IPS-NIHi7 (cell line): ENCODE data around the gene STBD1.
"Not testable (repeated sequence)": the region's sequence is repeated elsewhere in the genome, so short reads cannot be mapped to it uniquely, and the experiment has no call there.

Experiments
- DNase-seq: peaks from one replicate; pipeline ENCODE4 v3.0.0; 2012; ENCODE audit warnings: mixed read lengths; ENCODE audit errors: extremely low spot score

The STBD1 gene

DNA sequence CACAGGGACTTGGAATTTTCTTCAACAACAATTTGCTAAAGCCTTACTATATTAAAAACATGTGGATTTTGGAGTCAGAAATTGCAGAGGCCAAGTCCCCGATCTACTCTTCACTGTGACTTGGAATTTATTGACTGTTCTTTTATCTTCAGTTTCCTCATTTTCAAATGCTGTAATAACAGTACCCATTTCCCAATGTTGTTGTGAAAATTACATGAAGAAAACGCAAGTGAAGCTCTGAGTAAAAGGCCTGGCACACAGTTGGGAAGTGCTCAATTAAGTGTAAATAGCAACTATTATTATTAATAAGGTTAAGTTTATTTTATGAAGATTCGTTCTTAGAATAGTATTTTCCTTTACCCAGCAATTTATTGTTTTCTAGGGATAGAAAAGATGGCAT lies 15.7 kb downstream of the STBD1 start:
- no peak for DNase-seq

DNA sequence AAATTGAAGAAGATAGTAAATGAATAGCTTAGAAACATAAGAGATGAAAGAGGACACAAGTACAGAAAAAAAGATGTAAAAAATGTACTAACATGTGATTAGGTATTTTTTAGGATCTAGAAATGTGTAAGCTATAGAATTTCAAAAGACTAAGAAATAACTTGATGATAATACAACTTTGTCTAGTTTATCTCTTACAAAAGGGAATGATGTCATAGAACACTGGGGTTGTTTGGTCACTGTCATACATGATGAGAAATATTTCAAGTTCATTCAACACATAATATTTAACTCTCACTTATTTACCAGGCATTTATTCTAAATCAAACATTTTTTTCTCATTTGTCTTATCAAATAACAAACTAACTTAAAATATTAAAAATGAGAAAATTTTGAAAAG lies 18.5 kb downstream of the STBD1 start:
- DNase-seq = no peak

DNA sequence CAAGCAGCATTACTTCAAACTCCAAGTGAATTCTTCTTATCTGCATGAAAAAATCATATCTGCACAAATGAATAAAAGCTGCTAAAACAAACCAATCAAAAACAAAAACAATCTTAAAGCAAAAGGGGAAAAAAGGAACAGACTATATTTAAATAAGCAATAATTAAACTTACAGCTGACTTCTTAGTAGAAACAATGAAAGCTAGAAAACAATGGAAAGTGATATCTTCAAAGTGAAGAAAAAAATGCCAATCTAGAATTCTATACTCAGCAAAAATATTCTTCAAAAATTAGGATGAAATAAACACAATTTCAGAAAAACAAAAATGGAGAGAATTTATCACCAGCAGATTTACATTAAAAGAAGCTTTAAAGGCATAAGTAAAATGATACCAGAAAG lies 20.0 kb downstream of the STBD1 start:
- DNase-seq = no peak

DNA sequence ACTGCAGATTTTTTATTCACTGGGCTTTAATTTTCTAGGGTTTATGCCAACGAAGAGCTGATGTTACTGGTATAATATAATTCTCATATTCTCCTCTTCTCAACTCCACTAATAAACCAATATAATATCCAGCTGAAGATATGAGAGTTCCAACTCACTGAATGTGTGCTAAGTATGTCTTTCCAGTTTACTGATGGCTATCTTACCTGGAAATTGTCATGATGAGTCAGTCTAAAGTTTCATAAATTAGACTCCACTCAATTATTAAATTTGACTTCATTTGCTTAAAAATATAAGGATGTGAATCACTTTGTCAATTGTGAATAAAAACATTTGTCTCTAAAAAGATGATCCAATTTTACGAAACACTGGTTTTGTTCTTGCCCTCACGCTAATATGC lies 28.4 kb downstream of the STBD1 start:
- no peak for DNase-seq

DNA sequence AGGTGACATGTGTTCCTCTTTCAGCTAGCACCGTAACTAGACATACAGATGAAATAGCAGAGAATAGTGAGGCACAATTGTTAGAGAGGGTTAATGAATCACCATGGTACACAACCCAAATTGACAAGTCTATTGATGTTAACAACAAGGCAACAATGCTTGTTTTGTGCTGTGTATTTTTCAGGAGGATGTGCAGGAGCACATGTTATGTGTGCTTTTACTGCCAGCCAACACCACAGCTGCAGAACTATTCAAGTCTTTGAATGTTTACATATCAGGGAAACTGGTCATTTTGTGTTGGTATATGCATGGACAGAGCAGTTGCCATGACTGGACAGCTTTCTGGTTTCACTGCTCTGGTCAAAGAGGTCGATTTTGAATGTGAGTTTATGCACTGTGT lies 32.8 kb downstream of the STBD1 start:
- DNase-seq = no peak

DNA sequence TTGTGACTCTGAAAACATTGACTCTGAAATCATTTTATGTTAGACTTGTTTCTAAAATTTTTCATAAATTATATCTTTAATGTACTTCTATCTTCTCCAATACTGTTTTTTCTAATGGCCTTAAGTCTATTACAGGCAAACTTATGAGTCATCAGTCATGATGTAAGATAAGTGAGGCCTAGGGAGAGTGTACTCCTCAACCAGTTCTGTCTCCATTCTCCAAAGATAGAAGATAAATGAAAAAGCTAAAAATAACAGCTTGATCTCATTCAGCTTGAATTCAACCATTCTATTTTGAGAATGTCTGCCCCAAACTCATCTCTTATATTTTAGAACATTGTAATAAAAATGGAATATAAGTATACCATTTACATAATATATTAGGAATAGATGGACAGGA lies 34.5 kb downstream of the STBD1 start:
- no peak for DNase-seq

DNA sequence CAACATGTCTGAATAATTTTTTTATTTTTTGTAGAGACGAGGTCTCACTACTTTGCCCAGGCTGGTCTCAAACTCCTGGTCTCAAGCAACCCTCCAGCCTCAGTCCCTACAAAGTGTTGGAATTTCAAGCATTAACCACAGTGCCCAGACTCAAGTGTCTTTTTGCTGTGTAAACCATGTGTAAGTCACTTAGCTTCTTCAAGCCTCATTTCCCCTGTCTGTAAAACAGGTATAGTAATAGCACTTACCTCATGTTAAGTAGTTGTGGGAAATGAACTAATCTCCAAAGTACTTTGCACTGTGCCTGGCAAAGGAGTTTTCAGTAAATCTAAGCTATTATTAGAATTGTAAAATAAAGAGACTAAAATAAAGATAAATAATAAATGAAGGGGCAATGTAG lies 35.7 kb downstream of the STBD1 start:
- no peak for DNase-seq

DNA sequence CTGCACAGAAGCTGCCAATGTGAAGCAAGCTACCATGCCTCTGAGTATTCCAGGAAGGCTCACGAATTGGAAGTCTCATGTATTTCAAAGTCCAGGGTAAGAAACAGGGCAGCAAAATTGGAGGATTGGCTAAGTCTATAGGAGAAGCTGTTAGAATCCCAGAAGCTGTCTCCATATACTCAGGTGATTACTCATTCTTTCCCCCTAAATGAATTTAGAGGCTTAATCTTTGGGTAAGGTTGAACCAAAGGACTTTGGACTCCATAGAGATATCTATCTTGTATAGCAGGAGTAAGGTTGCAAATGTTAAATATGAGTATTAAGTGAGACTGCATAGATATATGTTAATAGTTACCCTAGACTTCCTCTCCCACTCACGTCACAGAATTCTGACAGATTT lies 36.3 kb downstream of the STBD1 start:
- no peak for DNase-seq

DNA sequence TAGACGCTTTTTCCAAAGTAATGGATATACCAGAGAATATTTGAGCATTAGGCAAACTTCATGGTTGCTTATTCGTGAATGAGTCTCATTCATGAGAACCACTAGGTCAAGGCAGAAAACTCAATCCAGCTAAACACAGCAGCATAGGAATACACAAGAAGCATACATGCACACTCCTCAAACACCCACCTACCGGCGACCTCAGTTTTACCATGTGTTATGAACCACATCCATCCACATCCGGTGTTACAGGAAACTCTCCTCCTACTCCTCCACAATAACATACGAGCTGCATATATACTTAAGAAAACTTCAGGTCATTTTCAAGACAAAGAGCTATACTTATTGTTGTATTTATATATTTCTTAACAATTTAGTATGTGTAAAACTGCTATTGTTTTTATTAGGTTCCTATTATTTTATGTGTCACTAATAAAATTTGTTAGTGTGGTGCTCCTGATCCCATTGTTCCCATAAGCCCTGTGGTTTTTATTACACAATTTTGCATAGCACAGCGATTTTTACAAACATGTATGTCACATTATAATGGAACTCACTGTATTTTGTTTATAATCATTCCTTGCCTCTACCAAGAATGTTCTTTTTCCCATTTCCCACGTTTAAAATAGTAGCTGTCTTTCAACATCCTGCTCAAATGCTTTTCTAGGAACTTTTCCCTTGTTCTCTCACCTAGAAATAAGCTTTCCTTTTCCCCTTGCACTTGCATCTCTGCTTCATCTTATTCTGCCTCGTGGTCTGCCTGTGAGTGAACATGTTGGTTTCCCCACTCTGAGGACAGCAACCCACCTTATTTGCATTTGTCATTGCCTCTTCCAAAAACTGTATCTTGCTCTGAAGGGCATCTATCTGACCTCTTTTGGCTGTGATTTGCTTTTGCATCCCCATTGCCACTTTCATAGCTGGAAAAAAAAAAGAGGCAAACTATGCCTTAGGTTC lies 48.3 kb downstream of the STBD1 start:
- DNase-seq = no peak

DNA sequence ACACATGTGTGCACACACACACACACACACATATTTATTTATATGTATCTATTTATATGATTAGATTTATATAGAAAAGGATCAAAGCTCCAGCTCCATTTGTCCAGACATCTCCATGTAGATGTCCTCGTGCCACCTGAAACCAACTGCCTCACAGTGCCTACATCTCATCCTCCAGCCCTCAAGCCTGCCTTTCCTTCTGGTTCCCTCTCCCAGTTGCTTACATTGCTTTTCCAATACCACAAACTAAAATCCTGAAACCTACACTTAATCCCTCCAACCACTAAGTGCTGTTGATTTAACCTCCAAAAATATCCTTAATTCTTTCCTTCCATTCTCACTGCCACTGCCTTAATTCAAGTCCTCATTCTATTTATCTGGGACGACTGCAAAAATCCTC lies 51.4 kb downstream of the STBD1 start:
- no peak for DNase-seq

DNA sequence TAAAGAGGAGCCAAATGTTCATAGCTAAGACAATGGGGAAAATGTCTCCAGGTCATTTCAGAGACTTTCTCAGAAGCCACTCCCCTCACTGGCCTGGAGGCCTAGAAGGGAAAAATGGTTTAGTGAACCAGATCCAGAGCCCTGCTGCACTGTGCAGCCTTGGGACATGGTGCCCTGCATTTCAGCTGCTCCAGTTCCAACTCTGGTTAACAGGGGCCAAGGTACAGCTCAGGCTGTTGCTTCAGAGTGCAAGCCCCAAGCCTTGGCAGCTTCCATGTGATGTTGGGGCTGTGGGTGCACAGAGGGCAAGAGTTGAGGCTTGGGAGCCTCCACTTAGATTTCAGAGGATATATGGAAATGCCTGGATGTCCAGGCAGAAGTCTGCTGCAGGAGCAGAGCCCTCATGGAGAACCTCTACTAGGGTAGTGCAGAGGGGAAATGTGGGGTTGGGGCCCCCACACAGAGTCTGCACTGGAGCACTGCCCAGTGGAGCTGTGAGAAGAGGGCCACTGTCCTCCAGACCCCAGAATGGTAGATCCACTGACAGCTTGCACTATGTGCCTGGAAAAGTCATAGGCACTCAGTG lies 53.4 kb downstream of the STBD1 start:
- not testable (repeated sequence) for DNase-seq
